ENCODE results near the gene MAPK1IP1L. TPM values are rescaled to one million over a fixed set of nuclear protein-coding genes. Genes with fewer than 3 reads are reported as not detected.

Gene MAPK1IP1L
- total RNA-seq, 1 experiment from 2014 or later: 79.7 TPM

- Histone ChIP-seq H3K4me1 (replicated peaks; ENCODE audit: insufficient read depth) (peaks cover 19% of the 10 kb centered on the region), H4K20me1 (ENCODE audit: insufficient read depth) (peaks cover 6% of the 10 kb centered on the region; the same call in 1 of the 2 replicates), H3K9me3 (ENCODE audit: insufficient read depth, low read depth) (no peaks in the 10 kb centered on the region), H3K27me3 (ENCODE audit: insufficient read depth, low read depth) (no peaks in the 10 kb centered on the region), H3K9me2 (ENCODE audit: insufficient read depth) (no peaks in the 10 kb centered on the region), H3K4me3 (no peak overlapping the region), H3K36me3 (ENCODE audit: low read depth) (peaks cover 21% of the 10 kb centered on the region; the same call in 1 of the 2 replicates), H3K27ac (peak overlapping the region; percentile 48), H3F3A (ENCODE audit: insufficient read depth, low read depth) (peaks cover 17% of the 10 kb centered on the region; the same call in 1 of the 2 replicates), H2AFZ (no peak overlapping the region), H3K4me2 (peak overlapping the region; percentile 18; the same call in 1 of the 2 replicates), H3K79me2 (ENCODE audit: low read depth) (peaks cover 31% of the 10 kb centered on the region)
- ChIA-PET CTCF (no interaction called here), POLR2A (ENCODE audit: unreplicated experiment) (interaction anchor here (0.6 kb wide), 1 partner anchor 106 kb away, joined by 3 read pairs; no protein-coding TSS in a partner anchor)
- intact Hi-C loops (cut with micrococcal nuclease; ENCODE audit: unreplicated experiment): no loop called here
- DNase-seq: peak; percentile 11 to 71
- no TSS peak for BruUV-seq (replicated peaks)
- TF ChIP-seq, protein P1, sequence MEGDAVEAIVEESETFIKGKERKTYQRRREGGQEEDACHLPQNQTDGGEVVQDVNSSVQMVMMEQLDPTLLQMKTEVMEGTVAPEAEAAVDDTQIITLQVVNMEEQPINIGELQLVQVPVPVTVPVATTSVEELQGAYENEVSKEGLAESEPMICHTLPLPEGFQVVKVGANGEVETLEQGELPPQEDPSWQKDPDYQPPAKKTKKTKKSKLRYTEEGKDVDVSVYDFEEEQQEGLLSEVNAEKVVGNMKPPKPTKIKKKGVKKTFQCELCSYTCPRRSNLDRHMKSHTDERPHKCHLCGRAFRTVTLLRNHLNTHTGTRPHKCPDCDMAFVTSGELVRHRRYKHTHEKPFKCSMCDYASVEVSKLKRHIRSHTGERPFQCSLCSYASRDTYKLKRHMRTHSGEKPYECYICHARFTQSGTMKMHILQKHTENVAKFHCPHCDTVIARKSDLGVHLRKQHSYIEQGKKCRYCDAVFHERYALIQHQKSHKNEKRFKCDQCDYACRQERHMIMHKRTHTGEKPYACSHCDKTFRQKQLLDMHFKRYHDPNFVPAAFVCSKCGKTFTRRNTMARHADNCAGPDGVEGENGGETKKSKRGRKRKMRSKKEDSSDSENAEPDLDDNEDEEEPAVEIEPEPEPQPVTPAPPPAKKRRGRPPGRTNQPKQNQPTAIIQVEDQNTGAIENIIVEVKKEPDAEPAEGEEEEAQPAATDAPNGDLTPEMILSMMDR (conservative IDR thresholded peaks at IDR 0.05): no peak
- TF ChIP-seq EZH2 (IDR thresholded peaks at IDR 0.05; ENCODE audit: low read depth): no peak
These were observed 12.7 kb upstream of the MAPK1IP1L start for GRCh38 chr14:55038708-55039107.

GRCh38 chr14:55043528-55043927 is 7.9 kb upstream of the MAPK1IP1L start:
- ChIA-PET POLR2A (ENCODE audit: unreplicated experiment) (no interaction called here), CTCF (no interaction called here)
- H3K27ac ChIP-seq: no peak overlapping the region
- H3K27me3 ChIP-seq (ENCODE audit: insufficient read depth, low read depth): no peaks in the 10 kb centered on the region
- H3F3A ChIP-seq (ENCODE audit: insufficient read depth, low read depth): peaks cover 32% of the 10 kb centered on the region
- H3K36me3 ChIP-seq (ENCODE audit: low read depth): 0 out of 2 replicates have a peak, but pooled peaks cover 13% of the 10 kb centered on the region
- H3K4me2 ChIP-seq: no peak overlapping the region
- intact Hi-C loops (cut with micrococcal nuclease; ENCODE audit: unreplicated experiment): no loop called here
- no peaks in the 10 kb centered on the region for H3K9me3 ChIP-seq (ENCODE audit: insufficient read depth, low read depth)
- H3K4me3 ChIP-seq: no peak overlapping the region
- peaks cover 24% of the 10 kb centered on the region for H3K79me2 ChIP-seq (ENCODE audit: low read depth)
- no peaks in the 10 kb centered on the region for H3K9me2 ChIP-seq (ENCODE audit: insufficient read depth)
- peaks cover 5% of the 10 kb centered on the region; the same call in 1 of the 2 replicates for H4K20me1 ChIP-seq (ENCODE audit: insufficient read depth)
- H2AFZ ChIP-seq: no peak overlapping the region
- TF ChIP-seq, protein P1 (conservative IDR thresholded peaks at IDR 0.05): no peak
- TF ChIP-seq EZH2 (IDR thresholded peaks at IDR 0.05; ENCODE audit: low read depth): no peak
- H3K4me1 ChIP-seq (replicated peaks; ENCODE audit: insufficient read depth): peaks cover 10% of the 10 kb centered on the region
- BruUV-seq (replicated peaks): no TSS peak
- no peak for DNase-seq

DNA sequence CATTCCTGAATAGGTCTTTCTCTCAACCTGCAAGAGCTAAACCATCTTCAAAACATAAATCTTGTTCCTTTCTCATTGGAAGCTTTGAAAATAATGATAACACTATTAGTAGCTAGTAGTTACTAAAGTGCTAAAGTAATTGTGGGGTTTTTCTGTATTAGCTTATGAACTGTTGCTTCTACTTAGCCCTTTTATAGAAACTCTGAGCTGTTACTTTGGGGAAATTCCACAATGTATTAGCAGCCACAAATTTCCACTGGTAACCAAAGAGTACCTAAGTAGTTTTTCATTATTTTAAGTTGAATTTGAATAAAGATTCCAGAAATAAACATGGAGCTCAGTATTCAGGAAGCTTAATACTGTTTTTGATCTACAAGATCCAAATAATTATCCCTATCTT is 6.4 kb upstream of the MAPK1IP1L start:
- TF ChIP-seq, protein P1 (conservative IDR thresholded peaks at IDR 0.05): no peak
- TF ChIP-seq EZH2 (IDR thresholded peaks at IDR 0.05; ENCODE audit: low read depth): no peak
- intact Hi-C loops (cut with micrococcal nuclease; ENCODE audit: unreplicated experiment): no loop called here
- Histone ChIP-seq H3K4me3 (no peak overlapping the region), H2AFZ (no peak overlapping the region), H4K20me1 (ENCODE audit: insufficient read depth) (no peaks in the 10 kb centered on the region), H3K4me2 (no peak overlapping the region), H3K36me3 (ENCODE audit: low read depth) (0 out of 2 replicates have a peak, but pooled peaks cover 10% of the 10 kb centered on the region), H3K9me3 (ENCODE audit: insufficient read depth, low read depth) (no peaks in the 10 kb centered on the region), H3F3A (ENCODE audit: insufficient read depth, low read depth) (peaks cover 41% of the 10 kb centered on the region), H3K4me1 (replicated peaks; ENCODE audit: insufficient read depth) (no peaks in the 10 kb centered on the region), H3K9me2 (ENCODE audit: insufficient read depth) (no peaks in the 10 kb centered on the region), H3K79me2 (ENCODE audit: low read depth) (peaks cover 12% of the 10 kb centered on the region), H3K27ac (no peak overlapping the region), H3K27me3 (ENCODE audit: insufficient read depth, low read depth) (no peaks in the 10 kb centered on the region)
- CTCF ChIA-PET: no interaction called here
- POLR2A ChIA-PET (ENCODE audit: unreplicated experiment): interaction anchor here (0.6 kb wide), 5 partner anchors 13 to 353 kb away, joined by 3 to 8 read pairs (median 4); no protein-coding TSS in a partner anchor
- BruUV-seq (replicated peaks): no TSS peak
- DNase-seq: no peak
